HepG2 (cell line): Measurements from ENCODE around the gene HOMEZ. TPM values are rescaled to one million over a fixed set of nuclear protein-coding genes. Genes with fewer than 3 reads are reported as not detected.

ENCODE experiments used
- SPEN ChIP-seq: sonication (generic); formaldehyde crosslinking; IDR thresholded peaks from 2 replicates; pipeline ENCODE4 v1.5.1; 2020; ENCODE audit warnings: low read depth, mild to moderate bottlenecking, missing genetic modification reagents
- ZEB1 ChIP-seq: IDR thresholded peaks from 2 replicates; pipeline ENCODE4 v1.6.1; 2012; ENCODE audit warnings: mild to moderate bottlenecking, low read depth, inconsistent platforms; ENCODE audit not compliant: insufficient replicate concordance
- ZNF614 ChIP-seq: IDR thresholded peaks from 2 replicates; pipeline ENCODE4 v1.6.1; 2018; ENCODE audit warnings: missing biosample characterization, missing genetic modification reagents, inconsistent platforms, borderline replicate concordance
- polyA plus RNA-seq, 8 experiments: library from polyadenylated mRNA; depleted of rRNA in 3 of 8; stranded (reverse) in 7 of 8; unstranded in 1 of 8; fragments of >200 nt; fragmentation: Illumina TruSeq in 4 of 8; extraction: Trizol in 4 of 8; gene quantifications; 2 replicates each; pipeline versions ENCODE4 v1.2.1 to v1.2.3, GENCODE V29; 2011 to 2016; ENCODE audit warnings: low read depth in 4 of 8, missing spikeins in 1 of 8, mixed read lengths in 1 of 8; ENCODE audit not compliant: insufficient read depth in 1 of 8
- total RNA-seq, 5 experiments: library from RNA; depleted of rRNA; stranded (reverse); fragments of >200 nt; fragmentation: Illumina TruSeq; extraction: Trizol; gene quantifications; 2 replicates each; pipeline ENCODE4 v1.2.3, GENCODE V29; 2016; ENCODE audit warnings: low read depth in 1 of 5
- TF ChIP-seq, protein P1 (sequence below): sonication (generic); formaldehyde crosslinking; IDR thresholded peaks from 2 replicates; pipeline ENCODE4 v1.4.0; 2020; ENCODE audit warnings: missing genetic modification reagents
- TF ChIP-seq, protein P2 (sequence below): sonication (generic); formaldehyde crosslinking; IDR thresholded peaks from 2 replicates; pipeline ENCODE4 v1.4.0; 2020; ENCODE audit warnings: low read depth, mild to moderate bottlenecking, missing genetic modification reagents
- TF ChIP-seq, protein P3 (sequence below): sonication (generic); formaldehyde crosslinking; IDR thresholded peaks from 2 replicates; pipeline ENCODE4 v1.4.0; 2020; ENCODE audit warnings: missing genetic modification reagents
- TF ChIP-seq, protein P4 (sequence below): sonication (generic); formaldehyde crosslinking; IDR thresholded peaks from 2 replicates; pipeline ENCODE4 v1.4.0; 2020; ENCODE audit warnings: missing genetic modification reagents

The HOMEZ gene
- total and polyA plus RNA-seq, 2 of the 13 experiments (the other 11 are each of a cell fraction or from before 2014, with no cell fraction given): 14.5 to 31.8 TPM

DNA sequence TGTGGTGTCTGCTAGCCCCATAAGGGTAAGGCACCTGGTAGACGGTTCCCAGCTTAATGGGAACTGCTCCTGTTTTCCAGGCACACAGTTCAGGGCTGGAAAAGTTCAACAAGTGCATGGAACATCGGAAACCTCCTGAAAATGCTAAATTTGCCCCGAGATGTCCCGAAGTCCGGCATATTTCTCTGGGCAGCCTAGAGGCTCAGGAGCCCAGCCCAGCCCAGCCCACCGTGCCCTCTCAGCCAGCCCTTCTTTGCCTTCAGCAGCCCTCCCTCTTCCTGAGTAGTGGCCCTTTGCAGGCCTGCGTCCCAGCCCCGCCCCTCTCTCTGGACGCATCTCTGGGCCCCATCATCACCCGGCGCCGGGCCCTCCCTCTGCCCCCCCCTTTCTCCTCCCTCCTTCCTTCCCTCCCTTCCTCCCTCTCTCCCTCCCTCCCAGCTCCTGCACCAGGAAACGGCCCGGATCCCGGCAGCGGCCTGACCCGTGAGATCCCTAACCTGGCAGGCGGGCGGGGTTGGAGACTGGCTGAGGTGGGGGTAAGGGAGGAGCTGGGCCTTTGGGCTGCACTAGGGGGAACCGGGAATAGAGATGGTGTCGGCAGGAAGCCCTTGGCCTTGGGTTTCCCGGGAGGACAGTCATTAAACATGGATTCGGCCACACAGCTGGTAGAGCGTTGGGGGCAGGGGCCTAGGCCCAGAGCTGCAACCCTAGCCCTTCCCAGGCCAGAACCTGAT lies 20.6 kb upstream of the HOMEZ start, which contains the start of gene BCL2L2 (continued):
- TF ChIP-seq, protein P1, sequence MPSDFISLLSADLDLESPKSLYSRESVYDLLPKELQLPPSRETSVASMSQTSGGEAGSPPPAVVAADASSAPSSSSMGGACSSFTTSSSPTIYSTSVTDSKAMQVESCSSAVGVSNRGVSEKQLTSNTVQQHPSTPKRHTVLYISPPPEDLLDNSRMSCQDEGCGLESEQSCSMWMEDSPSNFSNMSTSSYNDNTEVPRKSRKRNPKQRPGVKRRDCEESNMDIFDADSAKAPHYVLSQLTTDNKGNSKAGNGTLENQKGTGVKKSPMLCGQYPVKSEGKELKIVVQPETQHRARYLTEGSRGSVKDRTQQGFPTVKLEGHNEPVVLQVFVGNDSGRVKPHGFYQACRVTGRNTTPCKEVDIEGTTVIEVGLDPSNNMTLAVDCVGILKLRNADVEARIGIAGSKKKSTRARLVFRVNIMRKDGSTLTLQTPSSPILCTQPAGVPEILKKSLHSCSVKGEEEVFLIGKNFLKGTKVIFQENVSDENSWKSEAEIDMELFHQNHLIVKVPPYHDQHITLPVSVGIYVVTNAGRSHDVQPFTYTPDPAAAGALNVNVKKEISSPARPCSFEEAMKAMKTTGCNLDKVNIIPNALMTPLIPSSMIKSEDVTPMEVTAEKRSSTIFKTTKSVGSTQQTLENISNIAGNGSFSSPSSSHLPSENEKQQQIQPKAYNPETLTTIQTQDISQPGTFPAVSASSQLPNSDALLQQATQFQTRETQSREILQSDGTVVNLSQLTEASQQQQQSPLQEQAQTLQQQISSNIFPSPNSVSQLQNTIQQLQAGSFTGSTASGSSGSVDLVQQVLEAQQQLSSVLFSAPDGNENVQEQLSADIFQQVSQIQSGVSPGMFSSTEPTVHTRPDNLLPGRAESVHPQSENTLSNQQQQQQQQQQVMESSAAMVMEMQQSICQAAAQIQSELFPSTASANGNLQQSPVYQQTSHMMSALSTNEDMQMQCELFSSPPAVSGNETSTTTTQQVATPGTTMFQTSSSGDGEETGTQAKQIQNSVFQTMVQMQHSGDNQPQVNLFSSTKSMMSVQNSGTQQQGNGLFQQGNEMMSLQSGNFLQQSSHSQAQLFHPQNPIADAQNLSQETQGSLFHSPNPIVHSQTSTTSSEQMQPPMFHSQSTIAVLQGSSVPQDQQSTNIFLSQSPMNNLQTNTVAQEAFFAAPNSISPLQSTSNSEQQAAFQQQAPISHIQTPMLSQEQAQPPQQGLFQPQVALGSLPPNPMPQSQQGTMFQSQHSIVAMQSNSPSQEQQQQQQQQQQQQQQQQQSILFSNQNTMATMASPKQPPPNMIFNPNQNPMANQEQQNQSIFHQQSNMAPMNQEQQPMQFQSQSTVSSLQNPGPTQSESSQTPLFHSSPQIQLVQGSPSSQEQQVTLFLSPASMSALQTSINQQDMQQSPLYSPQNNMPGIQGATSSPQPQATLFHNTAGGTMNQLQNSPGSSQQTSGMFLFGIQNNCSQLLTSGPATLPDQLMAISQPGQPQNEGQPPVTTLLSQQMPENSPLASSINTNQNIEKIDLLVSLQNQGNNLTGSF (CRISPR knock-in tag): peak; percentile 81
- TF ChIP-seq, protein P2, sequence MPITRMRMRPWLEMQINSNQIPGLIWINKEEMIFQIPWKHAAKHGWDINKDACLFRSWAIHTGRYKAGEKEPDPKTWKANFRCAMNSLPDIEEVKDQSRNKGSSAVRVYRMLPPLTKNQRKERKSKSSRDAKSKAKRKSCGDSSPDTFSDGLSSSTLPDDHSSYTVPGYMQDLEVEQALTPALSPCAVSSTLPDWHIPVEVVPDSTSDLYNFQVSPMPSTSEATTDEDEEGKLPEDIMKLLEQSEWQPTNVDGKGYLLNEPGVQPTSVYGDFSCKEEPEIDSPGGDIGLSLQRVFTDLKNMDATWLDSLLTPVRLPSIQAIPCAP (CRISPR knock-in tag): 0 out of 2 replicates have a peak, but pooled peaks have one; percentile 77
- TF ChIP-seq SPEN (CRISPR knock-in tag) (peak; percentile 98), ZNF614 (CRISPR knock-in tag) (no peak; the same call in none of the 2 replicates), ZEB1 (no peak)
- TF ChIP-seq, protein P3, sequence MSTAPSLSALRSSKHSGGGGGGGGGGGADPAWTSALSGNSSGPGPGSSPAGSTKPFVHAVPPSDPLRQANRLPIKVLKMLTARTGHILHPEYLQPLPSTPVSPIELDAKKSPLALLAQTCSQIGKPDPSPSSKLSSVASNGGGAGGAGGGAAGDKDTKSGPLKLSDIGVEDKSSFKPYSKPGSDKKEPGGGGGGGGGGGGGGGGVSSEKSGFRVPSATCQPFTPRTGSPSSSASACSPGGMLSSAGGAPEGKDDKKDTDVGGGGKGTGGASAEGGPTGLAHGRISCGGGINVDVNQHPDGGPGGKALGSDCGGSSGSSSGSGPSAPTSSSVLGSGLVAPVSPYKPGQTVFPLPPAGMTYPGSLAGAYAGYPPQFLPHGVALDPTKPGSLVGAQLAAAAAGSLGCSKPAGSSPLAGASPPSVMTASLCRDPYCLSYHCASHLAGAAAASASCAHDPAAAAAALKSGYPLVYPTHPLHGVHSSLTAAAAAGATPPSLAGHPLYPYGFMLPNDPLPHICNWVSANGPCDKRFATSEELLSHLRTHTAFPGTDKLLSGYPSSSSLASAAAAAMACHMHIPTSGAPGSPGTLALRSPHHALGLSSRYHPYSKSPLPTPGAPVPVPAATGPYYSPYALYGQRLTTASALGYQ (CRISPR knock-in tag): 0 out of 2 replicates have a peak, but pooled peaks have one; percentile 77
- TF ChIP-seq, protein P4, sequence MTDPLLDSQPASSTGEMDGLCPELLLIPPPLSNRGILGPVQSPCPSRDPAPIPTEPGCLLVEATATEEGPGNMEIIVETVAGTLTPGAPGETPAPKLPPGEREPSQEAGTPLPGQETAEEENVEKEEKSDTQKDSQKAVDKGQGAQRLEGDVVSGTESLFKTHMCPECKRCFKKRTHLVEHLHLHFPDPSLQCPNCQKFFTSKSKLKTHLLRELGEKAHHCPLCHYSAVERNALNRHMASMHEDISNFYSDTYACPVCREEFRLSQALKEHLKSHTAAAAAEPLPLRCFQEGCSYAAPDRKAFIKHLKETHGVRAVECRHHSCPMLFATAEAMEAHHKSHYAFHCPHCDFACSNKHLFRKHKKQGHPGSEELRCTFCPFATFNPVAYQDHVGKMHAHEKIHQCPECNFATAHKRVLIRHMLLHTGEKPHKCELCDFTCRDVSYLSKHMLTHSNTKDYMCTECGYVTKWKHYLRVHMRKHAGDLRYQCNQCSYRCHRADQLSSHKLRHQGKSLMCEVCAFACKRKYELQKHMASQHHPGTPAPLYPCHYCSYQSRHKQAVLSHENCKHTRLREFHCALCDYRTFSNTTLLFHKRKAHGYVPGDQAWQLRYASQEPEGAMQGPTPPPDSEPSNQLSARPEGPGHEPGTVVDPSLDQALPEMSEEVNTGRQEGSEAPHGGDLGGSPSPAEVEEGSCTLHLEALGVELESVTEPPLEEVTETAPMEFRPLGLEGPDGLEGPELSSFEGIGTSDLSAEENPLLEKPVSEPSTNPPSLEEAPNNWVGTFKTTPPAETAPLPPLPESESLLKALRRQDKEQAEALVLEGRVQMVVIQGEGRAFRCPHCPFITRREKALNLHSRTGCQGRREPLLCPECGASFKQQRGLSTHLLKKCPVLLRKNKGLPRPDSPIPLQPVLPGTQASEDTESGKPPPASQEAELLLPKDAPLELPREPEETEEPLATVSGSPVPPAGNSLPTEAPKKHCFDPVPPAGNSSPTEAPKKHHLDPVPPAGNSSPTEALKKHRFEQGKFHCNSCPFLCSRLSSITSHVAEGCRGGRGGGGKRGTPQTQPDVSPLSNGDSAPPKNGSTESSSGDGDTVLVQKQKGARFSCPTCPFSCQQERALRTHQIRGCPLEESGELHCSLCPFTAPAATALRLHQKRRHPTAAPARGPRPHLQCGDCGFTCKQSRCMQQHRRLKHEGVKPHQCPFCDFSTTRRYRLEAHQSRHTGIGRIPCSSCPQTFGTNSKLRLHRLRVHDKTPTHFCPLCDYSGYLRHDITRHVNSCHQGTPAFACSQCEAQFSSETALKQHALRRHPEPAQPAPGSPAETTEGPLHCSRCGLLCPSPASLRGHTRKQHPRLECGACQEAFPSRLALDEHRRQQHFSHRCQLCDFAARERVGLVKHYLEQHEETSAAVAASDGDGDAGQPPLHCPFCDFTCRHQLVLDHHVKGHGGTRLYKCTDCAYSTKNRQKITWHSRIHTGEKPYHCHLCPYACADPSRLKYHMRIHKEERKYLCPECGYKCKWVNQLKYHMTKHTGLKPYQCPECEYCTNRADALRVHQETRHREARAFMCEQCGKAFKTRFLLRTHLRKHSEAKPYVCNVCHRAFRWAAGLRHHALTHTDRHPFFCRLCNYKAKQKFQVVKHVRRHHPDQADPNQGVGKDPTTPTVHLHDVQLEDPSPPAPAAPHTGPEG (CRISPR knock-in tag): peak; percentile 45; the same call in 1 of the 2 replicates
